Stimulated activated CD8-positive, alpha-beta memory T cell treated with anti-CD3 and anti-CD28 coated beads, Interleukin-12 subunit alpha, Interleukin-12 subunit beta, amount 100 ng/mL, for 1 hour (primary cell): ENCODE data around the gene CD86.

Experiments
- DNase-seq: peaks from one replicate; pipeline ENCODE4 v3.0.0-alpha.2; 2020; ENCODE audit warnings: low read depth

CD86 gene

GRCh38 chr3:122092460-122093165, 37.5 kb downstream of the CD86 start:
- DNase-seq, result no peak

- DNase-seq, result no peak
These were observed 39.0 kb downstream of the CD86 start for GRCh38 chr3:122094125-122094524.

DNA sequence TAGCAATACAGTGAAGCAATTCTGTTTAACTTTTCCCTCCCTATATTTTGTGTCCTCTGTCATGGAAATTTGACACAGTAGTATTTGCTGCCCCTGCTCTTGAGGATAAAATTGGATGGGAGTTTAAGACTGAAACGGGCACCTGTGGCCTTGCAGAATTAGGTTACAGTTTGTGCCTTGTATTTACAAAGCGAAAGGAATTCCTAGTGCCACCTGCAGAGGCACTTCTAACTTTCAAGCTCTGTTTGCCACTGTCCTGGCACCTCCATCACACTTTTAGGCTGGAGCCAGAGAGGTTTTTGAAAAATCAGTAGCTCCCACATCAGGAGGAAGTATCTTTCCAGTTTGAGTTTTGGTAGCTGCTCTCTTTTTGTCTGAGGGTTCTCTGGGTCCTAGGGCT, 39.5 kb downstream of the CD86 start:
- DNase-seq, result no peak

GRCh38 chr3:122097141-122097540, 42.0 kb downstream of the CD86 start:
- DNase-seq, result no peak

- no peak for DNase-seq
These were observed 43.4 kb downstream of the CD86 start for GRCh38 chr3:122098611-122099010.

GRCh38 chr3:122099255-122099654, 44.1 kb downstream of the CD86 start:
- DNase-seq, result no peak

GRCh38 chr3:122100083-122100482, 44.9 kb downstream of the CD86 start:
- no peak for DNase-seq

DNA sequence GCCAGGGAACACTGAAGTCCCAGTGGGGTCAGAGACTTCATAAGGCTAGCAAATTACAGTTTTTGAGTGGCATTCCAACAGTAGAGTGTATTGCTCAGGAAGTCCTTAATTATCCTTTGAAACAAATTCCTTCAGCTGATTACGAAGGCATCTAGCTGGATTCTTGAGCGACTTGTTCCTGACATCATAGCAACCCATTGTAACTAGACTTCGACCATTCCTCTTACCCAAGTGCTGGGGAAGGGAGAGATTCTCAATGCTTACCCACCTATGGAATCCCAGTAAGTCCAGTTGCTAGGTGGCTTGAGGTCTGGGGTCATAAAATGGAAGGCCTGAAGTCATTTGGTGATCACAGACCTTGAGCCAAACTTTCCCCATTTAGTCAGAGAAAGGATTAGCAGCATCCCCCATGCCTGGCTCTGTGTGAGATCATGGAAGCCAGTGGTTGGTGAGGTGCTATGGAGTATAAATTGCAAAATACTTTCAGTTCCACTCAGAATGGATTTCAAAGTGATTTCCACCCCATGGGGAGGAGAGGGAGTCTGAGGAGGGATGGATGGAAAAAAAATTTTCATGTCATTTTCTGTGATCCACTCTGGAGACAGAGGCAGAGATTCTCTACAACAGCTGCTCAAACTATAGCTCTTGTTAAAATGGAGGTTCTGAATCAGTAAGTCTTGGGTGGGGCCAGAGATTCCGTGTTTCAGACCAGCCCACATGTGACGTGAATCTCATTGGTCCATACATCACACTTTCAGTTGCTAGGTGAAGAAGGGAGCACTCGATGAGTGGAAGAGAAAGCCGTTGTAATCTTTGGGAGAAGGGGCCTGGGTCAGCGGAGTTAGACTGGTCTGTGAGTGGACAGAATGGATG, 45.7 kb downstream of the CD86 start:
- DNase-seq, result no peak

- DNase-seq, result no peak
These were observed 46.5 kb downstream of the CD86 start for GRCh38 chr3:122101646-122102045.

- no peak for DNase-seq
These were observed 47.2 kb downstream of the CD86 start for GRCh38 chr3:122102191-122102935.

- no peak for DNase-seq
These were observed 48.8 kb downstream of the CD86 start for GRCh38 chr3:122103821-122104514.

- no peak for DNase-seq
These were observed 49.5 kb downstream of the CD86 start for GRCh38 chr3:122104515-122105194.

DNA sequence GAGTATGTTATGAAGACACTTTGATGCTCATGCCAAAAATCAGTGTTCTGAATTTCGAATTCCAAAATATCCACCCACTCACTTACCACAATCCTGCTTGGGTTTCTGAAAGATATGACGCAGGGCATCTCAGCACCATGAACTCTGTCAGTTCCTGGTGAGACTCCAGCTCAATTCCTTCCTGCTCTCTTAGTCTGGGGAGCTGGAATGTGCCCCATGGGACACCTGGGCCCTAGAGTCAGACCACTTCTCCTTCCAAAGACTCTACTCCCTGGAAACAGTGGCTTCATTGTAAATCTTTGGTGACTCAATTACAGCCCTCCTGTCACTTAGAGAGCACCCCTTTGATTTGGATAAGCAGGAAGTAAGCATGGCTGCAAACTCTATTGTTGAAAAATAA, 50.5 kb downstream of the CD86 start:
- DNase-seq, result no peak

DNA sequence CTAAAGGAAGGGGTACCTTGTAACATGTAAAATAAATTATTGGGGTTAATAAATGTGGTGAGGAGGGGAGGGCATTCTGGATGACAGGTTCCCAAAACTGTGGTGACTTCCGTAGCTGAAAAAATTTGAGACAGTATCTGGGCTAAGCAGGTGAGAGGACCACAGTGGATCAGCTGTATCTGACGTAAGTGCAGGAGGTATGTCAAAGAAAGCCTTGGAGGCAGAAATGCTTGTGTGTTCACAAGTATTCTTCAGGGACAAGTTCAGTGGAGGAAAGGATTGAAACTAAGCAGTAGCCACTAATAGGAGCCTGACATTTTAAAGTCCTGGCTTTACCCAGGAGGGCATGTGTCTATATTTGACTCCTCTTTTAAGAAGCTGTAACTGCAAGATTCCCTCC, 52.0 kb downstream of the CD86 start:
- DNase-seq, result no peak

- DNase-seq, result no peak
These were observed 56.8 kb downstream of the CD86 start for GRCh38 chr3:122111974-122112373.

DNA sequence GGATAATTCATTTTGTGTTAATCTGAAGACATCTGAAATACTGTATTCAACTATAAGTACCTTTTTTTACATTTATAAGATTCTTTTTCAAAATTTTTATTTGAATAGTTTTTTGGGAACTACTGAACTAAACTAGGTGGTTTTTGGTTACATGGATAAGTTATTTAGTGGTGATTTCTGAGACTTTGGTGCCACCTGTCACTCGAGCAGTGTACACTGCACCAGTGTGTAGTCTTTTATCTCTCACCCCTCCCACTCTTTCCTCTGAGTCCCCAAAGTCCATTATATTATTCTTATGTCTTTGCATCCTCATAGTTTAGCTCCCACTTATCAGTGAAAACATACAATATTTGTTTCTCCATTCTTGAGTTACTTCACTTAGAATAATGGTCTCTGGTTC, 57.6 kb downstream of the CD86 start:
- no peak for DNase-seq

- DNase-seq, result no peak
These were observed 68.7 kb downstream of the CD86 start for GRCh38 chr3:122123850-122124249.

- DNase-seq, result no peak
These were observed 77.9 kb downstream of the CD86 start for GRCh38 chr3:122132949-122133540.

GRCh38 chr3:122146466-122146865, 91.3 kb downstream of the CD86 start:
- no peak for DNase-seq

DNA sequence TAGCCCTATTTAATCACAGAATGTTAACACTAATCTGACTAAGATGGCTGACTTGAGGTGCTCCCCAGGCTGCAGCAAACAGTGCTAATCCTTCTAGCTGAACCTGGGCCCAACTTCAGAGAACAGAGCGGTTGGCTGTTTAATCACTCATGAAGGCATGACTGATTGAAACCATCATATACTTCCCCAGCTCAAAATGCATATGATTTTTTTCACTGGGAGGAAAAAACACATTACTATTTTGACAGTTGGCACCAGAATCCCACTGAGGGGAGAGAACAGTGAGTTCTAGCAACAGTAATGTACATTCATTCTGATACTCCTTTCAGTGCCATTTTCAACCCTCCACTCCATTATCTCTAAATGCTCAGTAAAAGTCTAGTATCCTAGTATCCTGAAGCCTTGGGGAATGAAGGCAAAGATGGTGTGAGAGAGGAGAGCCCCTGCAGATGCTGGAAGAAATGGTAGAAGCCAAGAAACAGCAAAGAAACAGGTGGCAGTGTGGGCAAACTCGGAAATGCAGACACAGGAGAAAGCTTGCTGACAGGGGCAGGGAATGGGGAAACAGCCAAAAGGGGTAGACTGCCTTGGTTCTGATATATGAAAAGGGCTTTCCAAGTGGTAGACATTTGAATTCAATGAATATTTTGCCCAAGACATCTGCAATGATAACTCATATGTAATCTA, 93.9 kb downstream of the CD86 start:
- no peak for DNase-seq

DNA sequence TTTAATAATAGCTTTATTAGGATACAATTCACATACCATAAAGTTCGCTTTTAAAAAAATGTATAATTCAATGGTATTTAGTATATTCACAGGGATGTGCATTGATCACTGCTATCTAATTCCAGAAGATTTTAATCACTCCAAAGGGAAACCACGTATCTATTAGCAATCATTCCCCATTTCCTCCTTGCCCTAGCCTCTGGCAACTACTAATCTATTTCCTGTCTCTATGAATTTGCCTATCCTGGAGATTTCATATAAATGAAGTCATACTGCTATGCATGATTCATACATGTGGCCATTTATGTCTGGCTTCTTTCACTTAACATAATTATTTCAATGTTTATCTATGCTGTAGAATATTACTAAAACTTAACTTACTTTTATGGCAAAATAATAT, 96.3 kb downstream of the CD86 start:
- no peak for DNase-seq
